GM10266 (cell line): ENCODE results near the gene ZCCHC14.
"Not testable (repeated sequence)": the region's sequence is repeated elsewhere in the genome, so short reads cannot be mapped to it uniquely, and the experiment has no call there.

Experiments
- DNase-seq: peaks from one replicate; pipeline ENCODE4 v3.0.0; 2012; ENCODE audit errors: extremely low spot score
- TF ChIP-seq, protein P1 (sequence below): IDR thresholded peaks from 2 replicates; pipeline ENCODE4 v1.5.1; 2012; ENCODE audit warnings: mild to moderate bottlenecking, low read depth; ENCODE audit not compliant: control insufficient read depth, insufficient read depth; ENCODE audit errors: missing control alignments

Gene ZCCHC14

DNA sequence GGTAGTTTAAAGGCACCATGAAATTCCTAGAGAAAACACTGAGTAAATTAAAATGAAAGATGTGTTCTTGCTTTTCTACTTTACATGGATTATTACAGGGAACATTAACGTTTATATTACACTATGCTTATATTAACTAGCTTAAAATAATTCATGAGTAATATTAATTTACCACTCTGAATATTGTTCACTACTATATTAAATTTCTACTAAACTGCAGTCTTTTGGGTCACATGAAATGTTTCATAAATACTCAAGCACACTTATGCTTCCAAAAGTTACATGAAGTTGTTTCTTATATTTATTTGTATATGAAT lies 104.0 kb downstream of the ZCCHC14 start:
- TF ChIP-seq, protein P1, sequence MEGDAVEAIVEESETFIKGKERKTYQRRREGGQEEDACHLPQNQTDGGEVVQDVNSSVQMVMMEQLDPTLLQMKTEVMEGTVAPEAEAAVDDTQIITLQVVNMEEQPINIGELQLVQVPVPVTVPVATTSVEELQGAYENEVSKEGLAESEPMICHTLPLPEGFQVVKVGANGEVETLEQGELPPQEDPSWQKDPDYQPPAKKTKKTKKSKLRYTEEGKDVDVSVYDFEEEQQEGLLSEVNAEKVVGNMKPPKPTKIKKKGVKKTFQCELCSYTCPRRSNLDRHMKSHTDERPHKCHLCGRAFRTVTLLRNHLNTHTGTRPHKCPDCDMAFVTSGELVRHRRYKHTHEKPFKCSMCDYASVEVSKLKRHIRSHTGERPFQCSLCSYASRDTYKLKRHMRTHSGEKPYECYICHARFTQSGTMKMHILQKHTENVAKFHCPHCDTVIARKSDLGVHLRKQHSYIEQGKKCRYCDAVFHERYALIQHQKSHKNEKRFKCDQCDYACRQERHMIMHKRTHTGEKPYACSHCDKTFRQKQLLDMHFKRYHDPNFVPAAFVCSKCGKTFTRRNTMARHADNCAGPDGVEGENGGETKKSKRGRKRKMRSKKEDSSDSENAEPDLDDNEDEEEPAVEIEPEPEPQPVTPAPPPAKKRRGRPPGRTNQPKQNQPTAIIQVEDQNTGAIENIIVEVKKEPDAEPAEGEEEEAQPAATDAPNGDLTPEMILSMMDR = no peak
- no peak for DNase-seq

DNA sequence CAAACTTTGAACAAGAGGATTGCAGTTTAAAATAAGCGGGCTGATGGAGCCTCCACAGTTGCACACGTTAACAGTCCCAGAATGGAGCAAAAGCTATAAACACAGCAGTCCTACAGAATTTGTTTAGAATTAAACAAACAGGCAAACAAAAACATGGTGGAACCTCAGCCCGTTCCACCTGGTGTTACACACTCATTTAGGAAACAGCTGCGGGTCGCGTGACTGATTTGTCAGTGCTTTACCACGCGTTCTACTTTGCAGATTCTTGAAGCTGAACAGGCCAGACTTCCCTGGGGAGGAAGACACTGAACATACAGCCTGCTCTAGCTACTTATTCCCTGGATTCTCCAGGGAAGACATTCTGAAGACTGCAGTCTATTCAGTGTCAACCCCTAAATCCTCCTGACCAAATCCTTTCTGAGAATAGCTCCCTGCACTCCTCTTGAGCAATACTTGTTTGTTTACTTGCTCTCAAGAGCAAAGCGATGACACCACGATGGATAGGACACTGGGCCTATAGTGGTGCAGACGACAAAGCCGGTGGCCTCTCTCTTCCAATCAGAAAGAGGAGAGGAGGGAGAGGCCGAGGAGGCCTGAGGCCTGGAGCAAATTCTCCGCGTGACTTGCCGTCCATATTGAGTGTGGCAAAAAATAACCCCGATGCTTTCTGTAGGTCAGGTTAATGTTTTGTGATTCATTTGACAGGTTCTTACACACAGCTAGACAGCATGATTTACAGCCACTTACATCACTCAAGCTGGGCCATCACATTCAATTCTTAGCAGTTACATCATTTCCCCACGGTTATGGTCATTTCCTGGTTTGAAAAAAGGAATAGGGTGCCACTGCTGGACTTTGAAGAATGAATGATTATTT lies 104.6 kb downstream of the ZCCHC14 start:
- TF ChIP-seq, protein P1 = no peak
- peak; percentile 91 for DNase-seq

DNA sequence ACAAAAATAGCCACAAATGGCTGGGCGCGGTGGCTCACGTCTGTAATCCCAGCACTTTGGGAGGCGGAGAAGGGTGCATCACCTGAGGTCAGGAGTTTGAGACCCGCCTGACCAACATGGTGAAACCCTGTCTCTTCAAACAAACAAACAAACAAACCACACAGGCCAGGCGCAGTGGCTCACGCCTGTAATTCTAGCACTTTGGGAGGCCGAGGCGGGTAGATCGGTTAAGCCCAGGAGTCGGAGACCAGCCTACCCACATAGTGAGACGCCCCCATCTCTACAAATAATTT lies 108.0 kb downstream of the ZCCHC14 start:
- DNase-seq = not testable (repeated sequence)

DNA sequence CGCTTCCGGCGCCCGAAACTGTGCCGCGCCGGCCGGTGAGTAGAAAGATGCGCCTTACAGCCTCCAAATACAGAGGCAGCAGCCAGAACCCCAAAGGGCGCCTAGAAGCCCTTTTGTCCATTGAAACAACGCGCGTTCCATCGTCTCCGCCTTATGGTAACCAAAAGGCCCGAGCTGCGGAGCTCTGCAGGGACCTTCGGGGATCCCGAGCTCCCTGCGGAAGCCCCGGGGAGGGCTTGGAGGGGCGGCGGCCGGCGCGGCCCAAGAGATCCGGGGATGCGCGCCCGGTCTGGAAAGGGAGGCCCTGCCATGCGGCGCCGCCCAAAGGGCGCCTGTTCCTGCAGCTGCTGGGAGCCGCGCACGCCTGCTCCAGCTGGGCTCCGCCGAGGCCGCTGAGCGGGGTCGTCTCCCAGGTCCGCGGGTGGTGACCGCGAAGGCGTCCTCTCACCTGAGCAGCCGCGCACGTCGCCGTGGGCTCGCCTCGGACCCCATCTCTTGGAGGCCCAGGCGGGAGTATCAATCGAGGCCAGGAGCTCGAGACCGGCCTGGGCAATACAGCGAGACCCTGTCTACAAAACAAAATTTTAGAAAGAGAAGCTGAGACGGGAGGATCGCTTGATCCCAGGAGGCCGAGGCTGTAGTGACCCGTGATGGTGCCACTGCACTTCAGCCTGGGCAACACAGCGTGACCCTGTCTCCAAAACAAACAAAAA lies 108.5 kb downstream of the ZCCHC14 start:
- peak; percentile 82 for DNase-seq
- TF ChIP-seq, protein P1 = no peak

DNA sequence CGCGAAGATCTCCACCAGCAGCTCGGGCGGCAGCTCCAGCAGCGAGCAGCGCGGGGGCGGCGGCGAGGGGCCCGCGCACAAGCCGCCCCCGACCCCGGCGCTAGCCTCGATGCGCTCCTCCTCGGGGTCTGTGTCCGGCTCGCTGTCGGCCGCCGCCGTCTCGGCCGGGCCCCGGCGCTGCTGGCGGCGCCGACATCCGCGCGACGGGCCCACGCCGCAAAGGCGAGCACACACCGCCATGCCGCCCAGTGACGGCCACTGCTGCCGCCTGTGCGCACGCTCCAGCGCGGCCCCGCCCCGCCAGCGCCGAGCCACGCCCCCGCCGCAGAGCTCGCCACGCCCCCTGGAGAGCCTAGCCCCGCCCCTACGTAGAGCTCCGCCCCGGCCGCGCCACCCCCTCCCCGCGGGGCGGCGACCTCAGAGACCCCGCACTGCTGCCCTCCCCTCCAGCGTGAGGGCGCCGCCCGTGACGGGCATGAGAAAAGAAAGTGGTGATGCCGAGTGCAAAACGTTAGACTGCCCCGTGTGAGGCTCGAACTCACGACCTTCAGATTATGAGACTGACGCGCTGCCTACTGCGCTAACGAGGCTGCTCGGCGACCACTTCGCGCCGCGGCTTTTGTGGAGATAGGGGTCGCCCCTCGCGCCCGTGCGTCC lies 109.2 kb downstream of the ZCCHC14 start, which contains the start of gene FBXO31:
Gene FBXO31 (minus strand): TSS at position 272 of the 657 bp plus-strand sequence. CDS start 32 bp downstream, at position 240.
- TF ChIP-seq, protein P1 = no peak
- peak; percentile 93 for DNase-seq

DNA sequence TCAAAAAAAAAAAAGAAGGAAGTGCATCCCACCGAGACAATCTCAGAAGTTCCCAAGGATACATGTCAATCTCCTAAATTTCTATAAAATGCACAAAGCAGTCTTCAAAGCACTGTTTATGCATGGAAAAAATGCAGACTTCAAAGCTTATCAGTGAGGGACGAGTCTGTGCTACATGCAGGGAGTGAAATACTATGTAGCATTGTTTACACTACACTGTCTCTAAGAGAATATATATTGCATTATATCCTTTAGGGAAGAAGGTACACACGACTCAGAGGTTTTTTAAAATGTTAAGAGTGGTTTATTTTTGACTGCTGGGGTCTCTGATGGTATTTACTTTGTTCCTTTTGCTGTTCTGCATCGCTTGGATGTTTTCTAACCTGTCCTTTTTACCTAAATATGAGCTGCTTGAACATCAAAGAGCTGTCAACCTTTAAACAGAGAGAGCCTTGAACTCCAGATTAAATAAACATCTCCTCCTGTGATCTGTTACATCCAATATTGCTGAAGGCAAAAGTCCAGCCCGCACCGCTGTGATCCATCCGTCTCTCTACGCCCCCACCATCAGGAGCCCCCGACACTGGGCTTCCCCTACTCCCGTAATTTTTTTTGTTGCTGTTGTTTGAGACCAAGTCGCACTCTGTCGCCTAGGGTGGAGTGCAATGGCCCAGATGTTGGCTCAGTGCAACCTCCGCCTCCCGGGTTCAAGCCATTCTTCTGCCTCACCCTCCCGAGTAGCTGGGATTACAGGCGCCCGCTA lies 110.6 kb downstream of the ZCCHC14 start:
- no peak for DNase-seq
- TF ChIP-seq, protein P1 = no peak

DNA sequence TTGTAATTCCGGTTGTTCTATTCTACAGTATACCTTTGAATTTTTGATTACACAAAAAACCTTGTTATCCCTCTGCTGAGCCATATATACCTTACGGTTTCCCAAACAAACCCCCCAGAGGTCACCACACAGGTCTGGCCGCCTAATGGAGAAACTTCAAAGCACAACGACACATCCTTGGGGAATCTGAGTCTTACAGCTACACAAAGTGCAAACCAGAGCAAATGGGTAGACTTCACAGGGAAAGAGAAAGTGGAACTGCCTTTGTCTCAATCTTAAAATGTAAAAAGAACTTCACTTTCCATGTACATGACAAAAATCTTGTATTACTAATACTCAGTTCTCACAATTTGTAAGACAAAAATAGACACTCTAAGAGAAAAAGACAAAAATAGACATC lies 111.9 kb downstream of the ZCCHC14 start:
- DNase-seq = peak; percentile 54
- TF ChIP-seq, protein P1 = no peak
